ENCODE data around the gene EIF3B. TPM values are rescaled to one million over a fixed set of nuclear protein-coding genes. Genes with fewer than 3 reads are reported as not detected.
"Not testable (repeated sequence)": the region's sequence is repeated elsewhere in the genome, so short reads cannot be mapped to it uniquely, and the experiment has no call there.

Gene EIF3B
- total RNA-seq, 2 donors from 2014 or later: 90.4 to 105 TPM

GRCh38 chr7:2373124-2373556 is 18.5 kb downstream of the EIF3B start:
- no peak for ATAC-seq
- intact Hi-C loops (cut with DNase I, micrococcal nuclease): no loop called here
- no peak for DNase-seq

- ATAC-seq (no peak), DNase-seq (no peak)
- intact Hi-C loops (cut with DNase I, micrococcal nuclease): no loop called here
Measured at GRCh38 chr7:2373646-2374045, 19.0 kb downstream of the EIF3B start.

DNA sequence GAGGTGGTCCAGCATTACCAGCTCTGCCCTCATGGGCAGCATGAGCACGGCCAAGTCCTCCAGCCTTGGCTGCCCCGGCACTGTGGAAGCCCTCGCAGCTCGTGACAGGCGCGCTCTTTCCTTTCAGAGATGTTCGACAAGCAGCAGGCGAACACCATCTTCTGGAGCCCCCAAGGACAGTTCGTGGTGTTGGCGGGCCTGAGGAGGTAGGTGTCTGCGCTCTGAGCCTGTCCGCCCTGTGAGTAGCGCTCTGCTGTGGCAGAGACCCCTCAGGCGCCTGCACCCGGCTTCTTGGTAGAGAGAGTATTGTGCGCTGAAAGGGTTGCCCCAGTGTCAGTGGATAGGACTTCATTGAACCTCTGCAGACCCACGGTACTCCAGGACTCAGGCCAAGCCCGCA is 19.8 kb downstream of the EIF3B start:
- DNase-seq: no peak

GRCh38 chr7:2374830-2375728 is 20.5 kb downstream of the EIF3B start:
- ATAC-seq: no peak
- intact Hi-C loops (cut with DNase I, micrococcal nuclease): no loop called here
- no peak for DNase-seq

More for the DNA sequence above, 19.8 kb downstream of the EIF3B start:
- ATAC-seq: no peak
- intact Hi-C loops (cut with DNase I, micrococcal nuclease): no loop called here

GRCh38 chr7:2376351-2377154 is 21.9 kb downstream of the EIF3B start:
- DNase-seq (no peak), ATAC-seq (no peak)
- intact Hi-C loops (cut with DNase I, micrococcal nuclease): no loop called here

DNA sequence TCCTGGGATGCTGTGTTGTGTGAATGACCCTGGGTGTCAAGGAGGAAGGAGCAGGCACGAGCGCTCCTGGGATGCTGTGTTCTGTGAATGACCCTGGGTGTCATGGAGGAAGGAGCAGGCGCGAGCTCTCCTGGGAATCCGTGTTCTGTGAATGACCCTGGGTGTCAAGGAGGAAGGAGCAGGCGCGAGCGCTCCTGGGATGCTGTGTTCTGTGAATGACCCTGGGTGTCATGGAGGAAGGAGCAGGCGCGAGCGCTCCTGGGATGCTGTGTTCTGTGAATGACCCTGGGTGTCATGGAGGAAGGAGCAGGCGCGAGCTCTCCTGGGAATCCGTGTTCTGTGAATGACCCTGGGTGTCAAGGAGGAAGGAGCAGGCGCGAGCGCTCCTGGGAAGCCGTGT is 22.9 kb downstream of the EIF3B start:
- DNase-seq; intact Hi-C loops (cut with DNase I, micrococcal nuclease); ATAC-seq: not testable (repeated sequence)

DNA sequence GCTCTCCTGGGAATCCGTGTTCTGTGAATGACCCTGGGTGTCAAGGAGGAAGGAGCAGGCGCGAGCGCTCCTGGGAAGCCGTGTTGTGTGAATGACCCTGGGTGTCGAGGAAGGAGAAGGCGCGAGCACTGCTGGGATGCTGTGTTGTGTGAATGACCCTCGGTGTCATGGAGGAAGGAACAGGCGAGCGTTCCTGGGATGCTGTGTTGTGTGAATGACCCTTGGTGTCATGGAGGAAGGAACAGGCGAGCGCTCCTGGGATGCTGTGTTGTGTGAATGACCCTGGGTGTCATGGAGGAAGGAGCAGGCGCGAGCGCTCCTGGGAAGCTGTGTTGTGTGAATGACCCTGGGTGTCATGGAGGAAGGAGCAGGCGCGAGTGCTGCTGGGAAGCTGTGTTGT is 23.5 kb downstream of the EIF3B start:
- intact Hi-C loops (cut with DNase I, micrococcal nuclease); ATAC-seq; DNase-seq: not testable (repeated sequence)

- ATAC-seq (no peak), DNase-seq (no peak)
- intact Hi-C loops (cut with DNase I, micrococcal nuclease): no loop called here
Measured at GRCh38 chr7:2379161-2379560, 24.5 kb downstream of the EIF3B start.

DNA sequence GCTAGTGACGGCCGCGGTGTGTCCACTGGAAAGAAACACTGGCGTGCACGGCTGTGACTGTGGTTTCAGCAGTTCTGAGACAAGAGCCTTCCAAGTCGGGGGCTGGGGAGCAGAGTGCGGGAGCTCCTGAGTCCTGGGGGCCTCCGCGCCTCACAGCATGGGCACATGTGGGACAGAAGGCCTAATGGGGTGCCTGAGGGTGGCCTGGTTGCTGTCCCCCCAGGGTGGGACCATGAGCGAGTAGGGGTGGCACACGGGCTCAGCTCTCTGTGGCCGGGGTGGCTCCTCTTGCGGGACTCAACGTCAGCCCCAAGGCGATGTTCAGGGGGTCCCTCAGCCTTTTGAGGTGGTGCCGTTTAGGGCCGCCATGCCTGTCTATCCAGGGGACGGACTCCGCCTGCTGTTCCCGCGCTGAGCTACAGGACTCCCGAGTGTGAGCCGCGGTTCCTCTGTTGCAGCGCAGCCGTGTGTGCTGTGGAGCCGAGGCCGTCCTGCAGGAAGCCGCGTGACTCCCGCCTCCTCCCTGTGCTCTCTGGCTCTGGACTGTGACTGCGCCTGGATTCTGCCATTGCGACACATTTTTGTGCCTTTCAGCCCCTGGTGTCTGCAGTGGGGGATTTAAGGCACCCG is 25.3 kb downstream of the EIF3B start:
- peak; percentile 14 for ATAC-seq
- DNase-seq: no peak

DNA sequence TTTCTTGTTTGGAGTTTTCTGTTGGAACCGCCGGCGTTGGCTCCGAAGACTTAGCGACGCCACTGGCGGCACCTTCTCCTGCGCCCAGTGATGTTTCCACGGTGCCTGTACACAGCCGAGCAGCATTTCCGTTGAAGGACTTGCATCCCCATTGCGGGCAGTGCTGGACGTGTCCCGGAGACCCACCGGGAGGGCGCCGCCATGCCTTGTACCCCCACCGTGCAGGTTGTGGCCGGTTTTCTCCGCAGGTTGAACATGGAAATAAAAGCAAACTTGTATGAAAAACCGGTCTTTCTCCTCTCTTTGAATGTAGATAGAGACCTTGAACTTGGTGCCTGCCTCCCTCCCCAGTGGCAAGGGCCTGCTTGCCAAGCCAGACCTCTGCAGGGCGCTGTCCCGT is 25.8 kb downstream of the EIF3B start:
- intact Hi-C loops (cut with DNase I, micrococcal nuclease): no loop called here
- DNase-seq: no peak
- ATAC-seq: no peak

More for the DNA sequence above, 25.3 kb downstream of the EIF3B start:
- intact Hi-C loops (cut with DNase I, micrococcal nuclease): no loop called here

- peak; percentile 18 for ATAC-seq
- intact Hi-C loops (cut with DNase I, micrococcal nuclease): no loop called here
Measured at GRCh38 chr7:2381227-2381626, 26.6 kb downstream of the EIF3B start.

GRCh38 chr7:2381881-2382509 is 27.4 kb downstream of the EIF3B start:
- DNase-seq (no peak), ATAC-seq (no peak)
- intact Hi-C loops (cut with DNase I, micrococcal nuclease): no loop called here

More at GRCh38 chr7:2381227-2381626, 26.6 kb downstream of the EIF3B start:
- DNase-seq: no peak

DNA sequence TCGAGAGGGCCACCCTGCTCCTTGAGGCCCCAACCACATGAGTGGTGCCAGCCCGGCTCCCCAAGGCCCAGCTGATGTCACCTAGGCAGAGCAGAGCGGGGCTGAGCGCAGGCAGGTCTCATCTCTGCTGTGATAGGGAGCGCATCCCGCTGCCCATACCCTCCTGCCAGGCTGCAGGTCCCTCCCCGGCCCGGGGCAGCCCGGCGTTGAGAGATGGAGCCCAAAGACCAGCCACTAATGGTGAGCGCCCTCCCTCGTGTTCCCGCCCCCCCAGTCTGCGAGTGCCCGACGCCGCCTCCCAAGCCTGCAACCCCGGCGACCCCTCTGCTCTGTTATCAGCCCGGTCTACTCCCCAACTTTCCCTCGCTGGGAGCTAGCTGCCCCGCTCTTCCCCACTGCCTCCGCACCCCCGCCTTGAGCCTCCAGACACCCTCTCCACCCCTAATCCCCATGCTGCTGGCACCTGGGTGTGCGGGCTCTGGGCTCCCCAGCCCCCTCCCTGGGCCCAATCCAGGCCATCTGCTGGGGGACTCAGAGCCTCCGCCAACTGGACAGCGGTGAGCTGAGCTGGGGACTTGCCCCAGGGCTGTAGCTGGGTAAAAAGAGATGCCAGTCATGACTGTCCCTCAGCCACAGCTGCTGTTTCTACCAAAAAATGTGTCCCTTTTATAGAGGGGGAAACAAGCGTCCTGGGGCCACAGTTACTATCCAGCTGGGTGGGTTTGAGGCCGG is 29.1 kb downstream of the EIF3B start:
- ATAC-seq (peak; percentile 7), DNase-seq (no peak)
- intact Hi-C loops (cut with DNase I, micrococcal nuclease): no loop called here

GRCh38 chr7:2384354-2385243 is 30.0 kb downstream of the EIF3B start:
- DNase-seq (no peak), ATAC-seq (peak; percentile 22)
- intact Hi-C loops (cut with DNase I, micrococcal nuclease): no loop called here

DNA sequence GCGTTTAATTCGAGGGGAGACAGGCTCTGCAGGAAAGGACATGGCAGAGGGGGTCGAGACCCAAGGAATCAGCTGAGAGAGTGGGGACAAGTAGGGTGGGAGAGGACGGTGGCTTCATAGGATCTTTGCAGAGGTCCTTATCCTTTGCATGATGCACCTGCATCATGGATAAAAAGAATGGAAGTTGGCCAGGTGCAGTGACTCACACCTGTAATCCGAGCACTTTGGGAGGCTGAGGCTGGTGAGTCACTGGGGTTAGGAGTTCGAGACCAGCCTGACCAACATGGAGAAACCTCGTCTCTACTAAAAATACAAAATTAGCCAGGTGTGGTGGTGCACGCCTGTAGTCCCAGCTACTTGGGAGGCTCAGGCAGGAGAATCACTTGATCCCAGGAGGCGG is 31.5 kb downstream of the EIF3B start:
- ATAC-seq; DNase-seq; intact Hi-C loops (cut with DNase I, micrococcal nuclease): not testable (repeated sequence)

- ATAC-seq (no peak), DNase-seq (no peak)
- intact Hi-C loops (cut with DNase I, micrococcal nuclease): no loop called here
Measured at GRCh38 chr7:2386964-2387669, 32.5 kb downstream of the EIF3B start.

All from left colon (tissue), 2 donors.